Globus pallidus (tissue), 1 donor: ENCODE measurements around the gene ACTR6.
"Not testable (repeated sequence)": the region's sequence is repeated elsewhere in the genome, so short reads cannot be mapped to it uniquely, and the experiment has no call there.

Experiments used
- DNase-seq: peaks from one replicate; pipeline ENCODE4 v3.0.0-alpha.2; 2015; ENCODE audit warnings: low spot score

ACTR6 gene

GRCh38 chr12:100184549-100185145 is 16.0 kb upstream of the ACTR6 start:
- DNase-seq: no peak

- no peak for DNase-seq
Observed at GRCh38 chr12:100185361-100185894, 15.2 kb upstream of the ACTR6 start.

- no peak for DNase-seq
Observed at GRCh38 chr12:100186071-100186470, 14.5 kb upstream of the ACTR6 start.

- no peak for DNase-seq
Observed at GRCh38 chr12:100187068-100187467, 13.5 kb upstream of the ACTR6 start.

- DNase-seq: no peak
Observed at GRCh38 chr12:100187857-100188519, 12.6 kb upstream of the ACTR6 start.

GRCh38 chr12:100188888-100189635 is 11.6 kb upstream of the ACTR6 start:
- not testable (repeated sequence) for DNase-seq

GRCh38 chr12:100189636-100190394 is 10.8 kb upstream of the ACTR6 start:
- DNase-seq: no peak

- DNase-seq: no peak
Observed at GRCh38 chr12:100193085-100193484, 7.5 kb upstream of the ACTR6 start.

- no peak for DNase-seq
Observed at GRCh38 chr12:100197486-100197885, 3.1 kb upstream of the ACTR6 start.

GRCh38 chr12:100199023-100199346 is 1.6 kb upstream of the ACTR6 start:
- DNase-seq: no peak

GRCh38 chr12:100199347-100200149 is 1.1 kb upstream of the ACTR6 start:
- DNase-seq: no peak

GRCh38 chr12:100201604-100202423 is 1.2 kb downstream of the ACTR6 start:
- no peak for DNase-seq

- no peak for DNase-seq
Observed at GRCh38 chr12:100207311-100207710, 6.7 kb downstream of the ACTR6 start.

- no peak for DNase-seq
Observed at GRCh38 chr12:100208834-100209233, 8.2 kb downstream of the ACTR6 start.

GRCh38 chr12:100211698-100212097 is 11.1 kb downstream of the ACTR6 start:
- no peak for DNase-seq

GRCh38 chr12:100213016-100213891 is 12.6 kb downstream of the ACTR6 start:
- no peak for DNase-seq

GRCh38 chr12:100214518-100214917 is 13.9 kb downstream of the ACTR6 start:
- DNase-seq: no peak

GRCh38 chr12:100215209-100215608 is 14.6 kb downstream of the ACTR6 start:
- no peak for DNase-seq

- DNase-seq: no peak
Observed at GRCh38 chr12:100216337-100216736, 15.7 kb downstream of the ACTR6 start.
